Body of pancreas (tissue), 4 donors: ENCODE results near the gene ARG2. TPM values are rescaled to one million over a fixed set of nuclear protein-coding genes. Genes with fewer than 3 reads are reported as not detected.

ENCODE experiments used
- ATAC-seq: fragments of 150-250 bp; one replicate; pipeline ENCODE4 v1.9.1; 2016
- DNase-seq, 4 donors: peaks; one replicate each; pipeline ENCODE4 v3.0.0-alpha.2; 2019
- H3K27ac ChIP-seq, 4 donors: fragments of 200-600 bp; sonication (generic); 1 replicate in 3 of 4; 2 replicates in 1 of 4; pipeline versions ENCODE4 v1.5.1 to v1.6.1; 2016 to 2019; ENCODE audit warnings: mild to moderate bottlenecking in 1 of 4, mixed read lengths in 1 of 4, moderate library complexity in 1 of 4
- H3K27me3 ChIP-seq, 2 donors: fragments of 200-600 bp; sonication (generic); one replicate each; pipeline ENCODE4 v1.6.0; 2016; ENCODE audit warnings: mild to moderate bottlenecking in 1 of 2
- H3K36me3 ChIP-seq, 2 donors: fragments of 200-600 bp; sonication (generic); replicated peaks in 1 of 2; 2 replicates each; pipeline ENCODE4 v1.5.1; 2016; ENCODE audit warnings: low read depth in 2 of 2; ENCODE audit not compliant: insufficient read depth in 1 of 2
- H3K4me1 ChIP-seq: fragments of 200-600 bp; sonication (generic); one replicate; pipeline ENCODE4 v1.6.0; 2016
- H3K4me3 ChIP-seq, 2 donors: fragments of 200-600 bp; sonication (generic); 1 replicate in 1 of 2; 2 replicates in 1 of 2; pipeline ENCODE4 v1.5.1; 2016 to 2019
- H3K9me3 ChIP-seq, 3 donors: fragments of 200-600 bp; sonication (generic); 1 replicate in 2 of 3; 2 replicates in 1 of 3; pipeline ENCODE4 v1.5.1; 2016
- CTCF ChIP-seq, 7 experiments: fragments of 450-650 bp in 4 of 7; fragments of 200-600 bp in 3 of 7; sonication (generic) in 3 of 7; IDR thresholded peaks; one replicate each; pipeline ENCODE4 v1.5.1; 2016 to 2019; ENCODE audit warnings: antibody characterized with exemption in 7 of 7
- POLR2A ChIP-seq, 3 donors: fragments of 450-650 bp; IDR thresholded peaks; one replicate each; pipeline ENCODE4 v1.6.1; 2016; ENCODE audit warnings: antibody characterized with exemption in 3 of 3, mild to moderate bottlenecking in 2 of 3
- WGBS, 2 donors: methylation state at CpG; one replicate each; pipeline ENCODE4 v1.1.5; 2017; 5-methylcytosine and 5-hydroxymethylcytosine counted together
- intact Hi-C: fragments of 100-400 bp; cut with DNase I; formaldehyde crosslinking; loops from one replicate; pipeline ENCODE4 v1.15.1; 2023
- total RNA-seq, 2 donors: library from RNA; depleted of rRNA; stranded (reverse); fragments of >200 nt; gene quantifications; one replicate each; pipeline ENCODE4 v1.1.0, GENCODE V29; 2016

Gene ARG2
- total RNA-seq, 2 donors from 2014 or later = 3.6 to 4.6 TPM

GRCh38 chr14:67572608-67573007, 47.1 kb upstream of the ARG2 start:
- TF ChIP-seq CTCF (IDR thresholded peaks at IDR 0.05) = no peak
- no peak for TF ChIP-seq POLR2A (IDR thresholded peaks at IDR 0.05)

GRCh38 chr14:67573228-67574010, 46.3 kb upstream of the ARG2 start:
- H3K4me1 ChIP-seq = peaks cover 18% of the 10 kb centered on the region
- intact Hi-C loops = loop anchor here (5.0 to 10.0 kb wide), 2 partner anchors 41 to 149 kb away; partner anchors contain the start of gene PLEKHH1
- TF ChIP-seq CTCF (IDR thresholded peaks at IDR 0.05) (no peak), POLR2A (IDR thresholded peaks at IDR 0.05) (no peak)
- no peaks in the 10 kb centered on the region for H3K9me3 ChIP-seq
- WGBS, 2 donors = 59 to 65% methylated on average over 15 of the region's 15 CpGs
- no peaks in the 10 kb centered on the region for H3K36me3 ChIP-seq
- H3K4me3 ChIP-seq = no peak overlapping the region
- H3K27ac ChIP-seq = peak overlapping the region in 1 of 4 donors; percentile 48
- peak in 3 of 4 donors; percentile 37 to 72 (median 52) for DNase-seq
- no peaks in the 10 kb centered on the region for H3K27me3 ChIP-seq
- ATAC-seq = peak; percentile 53

More at GRCh38 chr14:67572608-67573007, 47.1 kb upstream of the ARG2 start:
- no peak for ATAC-seq
- H3K27me3 ChIP-seq = no peaks in the 10 kb centered on the region
- H3K36me3 ChIP-seq = no peaks in the 10 kb centered on the region
- intact Hi-C loops = loop anchor here (5.0 to 10.0 kb wide), 2 partner anchors 40 to 148 kb away; partner anchors contain the start of gene PLEKHH1
- peak overlapping the region in 1 of 4 donors; percentile 48 for H3K27ac ChIP-seq
- DNase-seq = no peak
- H3K4me1 ChIP-seq = peaks cover 21% of the 10 kb centered on the region
- H3K9me3 ChIP-seq = no peaks in the 10 kb centered on the region
- no peak overlapping the region for H3K4me3 ChIP-seq
- 87 to 94% methylated on average over 5 of the region's 5 CpGs for WGBS, 2 donors

GRCh38 chr14:67574156-67574555, 45.6 kb upstream of the ARG2 start:
- TF ChIP-seq POLR2A (IDR thresholded peaks at IDR 0.05) = no peak
- TF ChIP-seq CTCF (IDR thresholded peaks at IDR 0.05) = no peak
- H3K36me3 ChIP-seq = no peaks in the 10 kb centered on the region
- intact Hi-C loops = loop anchor here (5.0 to 10.0 kb wide), 2 partner anchors 42 to 149 kb away; partner anchors contain the start of gene PLEKHH1
- H3K9me3 ChIP-seq = no peaks in the 10 kb centered on the region
- H3K4me1 ChIP-seq = peaks cover 18% of the 10 kb centered on the region
- H3K4me3 ChIP-seq = no peak overlapping the region
- H3K27ac ChIP-seq = no peak overlapping the region
- no peak for ATAC-seq
- DNase-seq = no peak
- 84 to 88% methylated on average over 14 of the region's 14 CpGs for WGBS, 2 donors
- no peaks in the 10 kb centered on the region for H3K27me3 ChIP-seq

GRCh38 chr14:67574806-67575205, 44.9 kb upstream of the ARG2 start:
- H3K4me1 ChIP-seq = peaks cover 18% of the 10 kb centered on the region
- intact Hi-C loops = loop anchor here (5.0 to 10.0 kb wide), 2 partner anchors 43 to 150 kb away; partner anchors contain the start of gene PLEKHH1
- ATAC-seq (no peak), DNase-seq (no peak)
- H3K36me3 ChIP-seq = peaks cover 0 to 1% of the 10 kb centered on the region in 2 donors
- WGBS, 2 donors = 76 to 93% methylated on average over 7 of the region's 7 CpGs
- H3K27ac ChIP-seq = no peak overlapping the region
- H3K9me3 ChIP-seq = no peaks in the 10 kb centered on the region
- H3K27me3 ChIP-seq = no peaks in the 10 kb centered on the region
- TF ChIP-seq CTCF (IDR thresholded peaks at IDR 0.05) = no peak
- TF ChIP-seq POLR2A (IDR thresholded peaks at IDR 0.05) = no peak
- no peak overlapping the region for H3K4me3 ChIP-seq
